Dendritic cell treated with granulocyte-macrophage colony-stimulating factor and Interleukin-4, amounts not matched to agents 40 ng/mL and 50 ng/mL, for 4 days (primary cell): Measurements from ENCODE around the gene HOXB2.

Experiments used
- H3K27ac Mint-ChIP-seq: one replicate; pipeline ENCODE4 v1.8.0; 2022; ENCODE audit warnings: mild to moderate bottlenecking, mixed read lengths
- H3K27me3 Mint-ChIP-seq: one replicate; pipeline ENCODE4 v1.8.0; 2022; ENCODE audit warnings: mild to moderate bottlenecking, mixed read lengths
- H3K36me3 Mint-ChIP-seq: one replicate; pipeline ENCODE4 v1.8.0; 2022; ENCODE audit warnings: low read depth, mixed read lengths
- H3K4me1 Mint-ChIP-seq: one replicate; pipeline ENCODE4 v1.8.0; 2022; ENCODE audit warnings: low read depth, mixed read lengths
- H3K4me3 Mint-ChIP-seq: one replicate; pipeline ENCODE4 v1.8.0; 2022; ENCODE audit warnings: mild to moderate bottlenecking, moderate library complexity, mixed read lengths
- H3K9me3 Mint-ChIP-seq: one replicate; pipeline ENCODE4 v1.8.0; 2022; ENCODE audit warnings: mixed read lengths
- intact Hi-C: fragments of 100-400 bp; cut with micrococcal nuclease; formaldehyde crosslinking; loops from one replicate; pipeline ENCODE4 v1.15.0; 2022

HOXB2 gene

DNA sequence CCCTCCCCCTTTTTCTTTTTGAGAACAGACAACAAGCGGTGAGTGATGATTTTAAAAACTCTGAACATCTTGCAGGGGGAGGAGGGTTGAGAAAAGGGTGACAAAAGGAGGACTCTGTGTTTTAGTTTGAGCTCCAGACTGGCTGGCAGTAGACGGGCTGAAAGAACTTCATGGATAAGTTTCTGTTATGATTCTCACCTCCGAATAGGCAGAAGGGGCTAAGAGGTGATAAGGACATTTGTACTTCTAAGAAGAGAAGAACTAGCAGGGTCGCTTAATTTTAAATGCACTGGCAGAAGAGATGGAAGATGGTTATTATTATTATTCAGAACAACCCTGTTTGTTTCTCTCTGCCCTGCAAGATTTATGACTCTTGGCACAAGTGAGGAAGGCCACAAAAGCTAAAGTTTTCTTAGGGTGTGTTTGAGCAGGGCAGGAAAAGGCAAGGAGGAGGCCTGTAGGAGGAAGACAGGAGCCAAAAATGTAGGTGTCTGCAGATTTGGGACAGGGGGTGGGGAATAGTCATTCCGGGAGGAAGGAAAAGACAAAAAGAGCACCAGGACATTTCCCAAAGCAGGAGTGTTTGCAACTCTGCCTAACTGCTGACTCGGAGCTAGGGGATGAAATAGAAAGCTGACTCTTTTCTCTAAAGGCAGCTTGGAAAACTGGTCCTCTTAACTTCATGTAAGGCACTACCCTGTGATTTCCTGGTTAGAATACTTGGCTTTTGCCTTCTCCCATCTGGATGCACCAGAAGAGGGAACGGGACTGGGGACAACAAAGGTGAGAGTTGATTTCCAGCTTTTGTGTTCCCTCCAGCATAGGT lies 11.9 kb upstream of the HOXB2 start:
- Mint-ChIP-seq H3K4me1 (peaks cover 12% of the 10 kb centered on the region), H3K27me3 (peaks cover 80% of the 10 kb centered on the region), H3K9me3 (no peaks in the 10 kb centered on the region), H3K36me3 (no peaks in the 10 kb centered on the region), H3K27ac (no peak overlapping the region), H3K4me3 (no peak overlapping the region)
- intact Hi-C loops: no loop called here

DNA sequence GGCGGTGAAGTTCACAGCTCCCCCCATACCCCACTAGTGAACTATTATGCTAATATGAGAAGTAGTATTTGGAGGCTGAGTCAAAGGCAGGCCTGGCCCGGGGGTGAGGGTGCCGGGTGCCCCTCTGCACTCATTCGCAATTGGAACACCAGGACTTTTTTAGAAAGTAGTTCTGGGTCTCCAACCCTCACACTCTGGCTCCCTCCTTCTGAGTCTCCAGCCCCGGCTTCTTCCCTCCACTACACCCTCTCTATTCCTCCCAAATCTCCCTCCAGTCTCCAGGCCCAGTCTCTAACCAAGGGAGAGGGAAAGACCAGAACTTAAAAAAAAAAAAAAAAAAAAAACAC lies 11.3 kb upstream of the HOXB2 start:
- intact Hi-C loops: no loop called here
- H3K27me3 Mint-ChIP-seq: peaks cover 77% of the 10 kb centered on the region
- no peak overlapping the region for H3K4me3 Mint-ChIP-seq
- H3K36me3 Mint-ChIP-seq: no peaks in the 10 kb centered on the region
- H3K9me3 Mint-ChIP-seq: no peaks in the 10 kb centered on the region
- peaks cover 9% of the 10 kb centered on the region for H3K4me1 Mint-ChIP-seq
- H3K27ac Mint-ChIP-seq: no peak overlapping the region

DNA sequence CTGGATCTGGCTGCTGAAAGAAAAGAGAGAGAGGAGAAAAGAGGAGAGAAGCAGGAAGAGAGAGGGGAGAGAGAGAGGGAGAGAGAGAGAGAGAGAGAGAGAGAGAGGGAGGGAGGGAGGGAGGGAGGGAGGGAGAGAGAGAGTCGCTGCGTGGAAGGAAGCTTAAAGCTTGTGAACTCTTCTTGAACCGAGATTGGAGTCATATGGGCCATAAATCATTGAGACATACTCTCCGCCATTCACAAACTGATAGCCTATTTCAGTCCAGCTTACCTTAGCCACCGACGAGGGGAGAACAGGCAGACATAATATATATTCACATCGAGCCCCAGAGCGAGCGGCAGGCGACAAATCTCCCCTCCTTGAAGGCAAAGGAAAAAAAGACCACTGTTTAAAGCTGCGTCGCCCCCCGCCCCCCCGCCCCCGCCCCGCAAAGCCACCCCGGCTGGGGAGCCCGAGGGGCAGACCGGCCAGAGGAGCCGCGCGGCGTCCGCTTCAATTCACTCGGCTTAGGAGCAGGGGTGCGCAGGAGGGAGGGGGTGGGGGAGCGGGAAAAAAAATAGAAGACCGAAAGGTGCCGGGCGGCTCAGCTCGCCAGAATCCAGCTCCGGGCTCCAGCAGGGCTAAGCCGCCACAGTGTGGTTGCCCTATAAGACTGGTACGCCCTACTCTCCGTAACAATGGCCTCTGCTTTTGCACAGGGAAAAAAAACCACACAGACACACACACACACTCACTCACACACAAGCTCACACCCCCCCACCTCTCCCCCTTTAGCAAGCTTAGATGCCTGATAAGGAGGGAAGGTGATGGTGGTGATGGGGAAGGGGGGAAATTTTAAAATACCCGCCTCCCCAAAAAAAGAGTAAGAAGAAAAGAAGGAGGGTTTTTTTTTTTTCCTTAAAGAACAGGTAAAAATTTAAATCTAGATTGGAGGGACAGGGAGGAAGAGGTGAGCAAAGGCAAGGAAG lies 10.6 kb upstream of the HOXB2 start:
- intact Hi-C loops: no loop called here
- H3K4me1 Mint-ChIP-seq: peaks cover 6% of the 10 kb centered on the region
- H3K27ac Mint-ChIP-seq: no peak overlapping the region
- no peaks in the 10 kb centered on the region for H3K9me3 Mint-ChIP-seq
- peaks cover 74% of the 10 kb centered on the region for H3K27me3 Mint-ChIP-seq
- no peak overlapping the region for H3K4me3 Mint-ChIP-seq
- no peaks in the 10 kb centered on the region for H3K36me3 Mint-ChIP-seq

DNA sequence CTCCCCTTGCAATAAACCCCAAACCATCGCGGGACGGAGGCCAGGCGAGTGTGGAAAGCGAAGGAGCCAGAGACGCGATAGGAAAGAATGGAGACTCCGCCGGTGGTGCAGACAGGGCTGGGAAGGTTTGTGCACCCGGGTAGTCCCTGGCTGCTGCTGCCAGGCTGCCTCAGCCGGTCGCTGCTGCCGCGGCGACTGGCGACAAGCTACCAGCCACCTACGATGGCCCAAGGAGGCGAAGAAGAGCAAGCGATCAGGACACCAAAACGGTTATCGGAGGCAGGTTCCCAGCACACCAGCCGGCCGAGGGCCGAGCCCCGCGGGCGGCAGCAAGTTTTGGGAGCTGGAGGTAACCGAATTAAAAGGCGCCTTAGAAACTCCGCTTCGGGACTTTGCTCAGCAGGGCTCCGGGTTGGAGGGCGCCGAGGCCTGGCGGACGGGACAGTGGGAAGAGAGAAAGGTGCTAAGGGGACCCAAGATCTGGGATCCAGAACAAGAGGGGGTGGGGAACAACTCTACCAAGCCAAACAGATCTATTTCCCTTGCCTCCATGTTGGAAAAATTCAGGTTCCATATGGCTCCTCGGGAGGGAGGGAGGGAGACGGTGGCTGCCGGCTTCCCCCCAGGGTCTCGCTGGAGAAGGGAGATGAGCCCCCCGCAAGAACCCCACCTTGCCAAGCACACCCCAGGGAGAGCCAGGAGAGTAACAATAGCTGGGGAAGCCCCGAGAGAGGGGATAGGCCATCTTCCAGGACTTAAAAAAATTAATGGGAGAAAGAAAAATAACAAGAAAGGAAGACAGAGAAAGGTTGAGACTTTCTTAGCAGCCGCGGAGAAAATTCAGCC lies 9.7 kb upstream of the HOXB2 start:
- Mint-ChIP-seq H3K27me3 (peaks cover 74% of the 10 kb centered on the region), H3K27ac (no peak overlapping the region)
- intact Hi-C loops: no loop called here

DNA sequence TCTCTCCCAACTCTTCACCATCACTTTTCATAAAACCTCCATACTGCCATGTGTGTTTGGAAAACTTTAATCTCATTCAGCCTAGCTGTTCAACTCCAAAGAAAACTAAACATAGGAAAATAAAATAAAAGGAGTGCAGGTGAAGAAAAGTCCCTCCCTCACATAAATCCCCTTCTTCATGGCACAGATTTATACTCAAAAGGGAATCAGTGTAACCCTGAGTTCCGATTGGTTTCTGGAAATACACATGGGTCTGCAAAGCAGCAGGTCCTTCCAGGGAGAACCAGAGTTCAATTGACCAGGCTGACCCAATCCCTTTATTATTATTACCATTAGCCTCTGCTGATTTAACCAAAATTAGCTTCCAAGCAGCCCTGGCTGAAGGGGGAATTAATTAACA lies 8.9 kb upstream of the HOXB2 start:
- Mint-ChIP-seq H3K9me3 (no peaks in the 10 kb centered on the region), H3K4me3 (no peak overlapping the region), H3K27me3 (peaks cover 69% of the 10 kb centered on the region), H3K36me3 (no peaks in the 10 kb centered on the region), H3K27ac (no peak overlapping the region), H3K4me1 (peaks cover 6% of the 10 kb centered on the region)
- intact Hi-C loops: no loop called here

More for the DNA sequence above, 9.7 kb upstream of the HOXB2 start:
- H3K4me3 Mint-ChIP-seq: no peak overlapping the region
- no peaks in the 10 kb centered on the region for H3K9me3 Mint-ChIP-seq
- no peaks in the 10 kb centered on the region for H3K36me3 Mint-ChIP-seq
- H3K4me1 Mint-ChIP-seq: peaks cover 6% of the 10 kb centered on the region

DNA sequence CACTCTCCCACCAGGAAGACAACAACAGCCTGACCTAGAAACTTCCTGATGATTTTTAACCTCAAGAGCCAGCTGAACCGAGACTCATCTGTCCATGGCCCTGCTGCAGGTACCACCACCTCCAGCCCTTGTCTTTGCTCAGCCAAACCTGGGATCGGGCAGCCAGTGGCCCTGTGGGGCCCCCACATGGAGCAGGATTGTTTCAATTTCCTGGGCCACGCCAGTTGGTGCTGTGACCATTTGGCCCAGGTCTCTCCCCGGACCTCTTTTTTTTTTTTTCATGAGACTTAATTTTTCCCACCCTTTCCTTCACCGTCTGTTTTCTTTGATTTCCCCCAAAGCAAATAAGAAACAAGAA lies 8.3 kb upstream of the HOXB2 start:
- H3K9me3 Mint-ChIP-seq: no peaks in the 10 kb centered on the region
- peaks cover 69% of the 10 kb centered on the region for H3K27me3 Mint-ChIP-seq
- no peak overlapping the region for H3K27ac Mint-ChIP-seq
- peaks cover 6% of the 10 kb centered on the region for H3K4me1 Mint-ChIP-seq
- H3K36me3 Mint-ChIP-seq: no peaks in the 10 kb centered on the region
- no peak overlapping the region for H3K4me3 Mint-ChIP-seq
- intact Hi-C loops: no loop called here

DNA sequence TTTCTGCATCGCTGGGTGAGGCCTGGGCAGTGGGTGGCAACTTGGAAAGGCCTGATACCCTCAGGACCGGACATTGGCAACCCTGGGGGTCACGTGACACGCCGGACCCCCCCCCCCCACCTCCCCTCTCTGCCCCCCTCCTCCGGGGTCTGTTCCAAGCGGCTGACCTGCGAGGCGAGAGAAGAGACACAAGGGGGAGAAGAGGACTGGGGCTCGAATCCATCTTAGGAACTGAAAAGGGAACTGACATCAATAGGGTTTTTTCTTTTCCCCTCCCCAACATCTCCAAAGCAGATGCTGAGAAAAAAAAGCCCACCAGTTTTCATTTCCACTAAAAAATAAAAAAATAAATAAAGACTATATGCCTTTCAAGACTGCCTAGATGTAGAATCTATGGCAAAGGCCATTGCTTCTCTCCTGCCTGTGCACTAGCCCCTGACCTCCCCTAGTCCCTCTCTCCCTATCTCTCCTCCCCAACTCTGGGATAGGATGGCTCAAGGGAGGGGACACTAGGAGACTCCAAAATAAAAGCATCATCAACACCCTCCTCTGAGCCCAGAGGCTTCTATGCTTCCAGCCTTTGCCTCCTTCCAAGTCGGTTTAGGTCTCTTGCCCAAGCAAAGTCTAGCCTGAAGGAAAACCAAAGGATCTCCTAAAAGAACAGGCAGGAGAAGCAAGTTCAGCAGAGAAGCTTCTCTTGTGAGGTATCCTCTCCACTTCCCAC lies 7.7 kb upstream of the HOXB2 start:
- no peak overlapping the region for H3K27ac Mint-ChIP-seq
- peaks cover 11% of the 10 kb centered on the region for H3K4me1 Mint-ChIP-seq
- no peaks in the 10 kb centered on the region for H3K36me3 Mint-ChIP-seq
- no peaks in the 10 kb centered on the region for H3K9me3 Mint-ChIP-seq
- intact Hi-C loops: no loop called here
- H3K27me3 Mint-ChIP-seq: peaks cover 68% of the 10 kb centered on the region
- no peak overlapping the region for H3K4me3 Mint-ChIP-seq

DNA sequence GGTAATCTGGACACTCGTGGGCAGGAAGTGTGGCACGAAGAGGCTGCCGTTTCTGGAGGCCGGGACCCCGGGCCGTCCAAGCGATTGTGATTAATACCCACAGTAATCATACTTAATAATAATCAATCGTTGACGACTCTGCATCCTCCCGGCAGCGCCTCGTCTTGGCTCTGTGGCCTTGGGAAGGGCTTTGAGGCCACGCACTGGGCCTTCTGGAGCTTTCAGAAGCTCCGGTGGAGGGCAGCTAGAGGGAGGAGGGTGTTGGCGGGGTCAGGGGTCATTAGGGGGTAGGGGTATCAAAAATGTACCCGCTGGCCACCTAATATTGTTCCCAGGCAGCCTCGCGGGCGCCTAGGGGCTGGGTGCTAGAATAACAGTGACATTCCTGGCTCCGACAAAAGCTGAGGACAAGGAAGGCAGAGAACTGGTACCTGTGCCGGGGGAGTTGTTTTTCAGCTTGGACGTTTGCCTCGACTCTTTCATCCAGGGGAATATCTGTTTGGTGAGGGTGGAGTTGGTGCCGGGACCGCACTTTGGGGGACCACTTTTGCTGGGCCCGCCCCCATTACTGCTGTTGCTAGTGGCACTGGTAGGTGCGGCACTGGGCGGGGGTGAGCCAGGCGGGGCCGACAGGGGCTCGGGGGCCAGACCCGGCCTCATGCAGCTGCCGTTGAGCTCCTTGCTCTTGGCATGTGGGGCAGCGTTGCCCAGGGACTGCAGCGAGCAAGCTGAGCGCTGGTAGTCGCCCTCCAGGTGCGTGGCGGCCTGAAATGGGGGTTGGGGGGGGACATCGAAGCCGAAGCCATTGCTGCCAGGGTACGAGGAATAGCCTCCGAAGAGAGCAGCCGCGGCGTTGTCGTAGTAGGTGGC lies 6.9 kb upstream of the HOXB2 start:
- Mint-ChIP-seq H3K4me1 (peaks cover 12% of the 10 kb centered on the region), H3K4me3 (no peak overlapping the region), H3K36me3 (no peaks in the 10 kb centered on the region), H3K27ac (no peak overlapping the region), H3K9me3 (no peaks in the 10 kb centered on the region), H3K27me3 (peaks cover 69% of the 10 kb centered on the region)
- intact Hi-C loops: no loop called here

DNA sequence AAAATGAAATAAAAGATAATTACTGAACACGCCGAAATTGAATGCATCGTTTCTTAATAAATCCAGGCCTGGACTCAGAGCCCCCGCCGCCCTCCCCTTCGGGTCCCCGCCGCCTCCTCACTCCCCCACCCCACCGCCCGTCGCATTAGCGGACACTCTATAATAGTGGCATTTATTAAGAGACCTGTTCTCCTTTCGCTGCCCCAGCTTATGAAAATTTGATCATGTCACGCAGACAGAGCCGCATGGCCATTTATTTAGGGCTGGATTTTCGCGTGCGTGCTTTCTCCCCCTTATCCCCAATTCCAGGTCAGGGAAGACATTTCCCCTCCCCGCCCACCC lies 6.3 kb upstream of the HOXB2 start:
- H3K27me3 Mint-ChIP-seq: peaks cover 69% of the 10 kb centered on the region
- H3K27ac Mint-ChIP-seq: no peak overlapping the region
- H3K4me3 Mint-ChIP-seq: no peak overlapping the region
- H3K36me3 Mint-ChIP-seq: no peaks in the 10 kb centered on the region
- peaks cover 17% of the 10 kb centered on the region for H3K4me1 Mint-ChIP-seq
- intact Hi-C loops: no loop called here
- H3K9me3 Mint-ChIP-seq: no peaks in the 10 kb centered on the region

DNA sequence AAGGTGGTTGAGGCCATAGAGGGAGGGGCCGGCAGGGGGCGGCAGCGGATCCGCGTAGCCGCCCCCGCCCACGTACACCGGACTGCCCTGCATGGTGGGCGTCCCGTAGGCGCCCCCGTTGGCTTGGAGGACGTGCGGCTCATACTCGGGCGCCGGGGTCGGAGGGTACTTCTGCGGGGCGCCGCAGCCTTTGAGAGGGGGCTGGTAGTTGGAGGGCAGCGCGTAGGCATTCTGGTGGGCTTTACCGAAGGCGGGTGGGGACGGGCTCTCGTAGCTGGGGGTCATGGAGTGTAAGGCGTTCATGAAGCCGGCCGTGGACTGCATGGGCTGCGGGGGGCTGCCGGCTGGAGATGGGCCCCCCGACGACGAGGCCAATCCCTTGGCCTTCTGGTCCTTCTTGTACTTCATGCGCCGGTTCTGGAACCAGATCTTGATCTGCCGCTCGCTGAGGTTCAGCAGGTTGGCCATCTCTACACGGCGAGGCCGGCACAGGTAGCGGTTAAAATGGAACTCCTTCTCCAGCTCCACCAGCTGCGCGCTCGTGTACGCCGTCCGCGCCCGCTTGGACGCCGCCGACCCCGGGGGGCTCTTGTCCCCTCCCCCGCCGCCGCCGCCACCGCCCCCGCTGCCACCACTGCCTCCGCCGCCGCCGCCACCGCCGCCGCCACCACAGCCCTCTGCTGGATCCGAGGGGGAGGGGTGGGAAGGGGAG lies 5.7 kb upstream of the HOXB2 start:
- H3K27me3 Mint-ChIP-seq: peaks cover 69% of the 10 kb centered on the region
- H3K9me3 Mint-ChIP-seq: no peaks in the 10 kb centered on the region
- no peaks in the 10 kb centered on the region for H3K36me3 Mint-ChIP-seq
- H3K27ac Mint-ChIP-seq: no peak overlapping the region
- H3K4me1 Mint-ChIP-seq: peaks cover 22% of the 10 kb centered on the region
- H3K4me3 Mint-ChIP-seq: no peak overlapping the region
- intact Hi-C loops: no loop called here

DNA sequence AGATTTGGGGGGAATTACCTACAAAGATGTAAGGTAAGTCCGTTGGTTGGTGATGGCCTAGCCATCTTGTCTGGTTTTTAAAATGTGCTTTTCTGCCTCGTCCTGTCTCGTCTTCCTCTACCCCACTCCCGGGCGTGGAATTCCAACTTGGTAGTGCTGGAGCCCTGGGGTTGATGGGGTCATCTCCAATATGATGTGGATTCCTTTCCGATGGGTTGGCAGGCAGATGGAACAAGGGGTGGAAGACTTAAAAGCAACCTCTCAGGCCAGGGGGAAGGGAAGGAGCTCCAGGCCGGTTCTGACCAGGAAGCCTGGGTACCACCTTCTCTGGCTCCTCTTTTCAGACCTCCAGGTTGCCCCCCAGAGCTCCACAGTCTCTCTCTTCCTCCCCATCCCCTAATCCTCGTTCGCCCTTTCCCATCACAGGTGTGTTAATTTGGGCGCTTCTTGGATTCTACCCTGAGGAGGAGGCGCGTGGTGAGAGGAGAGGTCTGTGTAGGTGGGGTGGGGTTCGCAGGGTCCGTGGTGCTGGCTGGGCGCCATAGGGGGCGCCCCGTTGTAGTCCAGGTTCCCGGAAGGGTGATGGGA lies 5.1 kb upstream of the HOXB2 start:
- H3K9me3 Mint-ChIP-seq: no peaks in the 10 kb centered on the region
- no peaks in the 10 kb centered on the region for H3K36me3 Mint-ChIP-seq
- intact Hi-C loops: loop anchor here (10.0 kb wide), 1 partner anchor 55 kb away; no protein-coding TSS in a partner anchor
- H3K4me1 Mint-ChIP-seq: peaks cover 23% of the 10 kb centered on the region
- H3K27me3 Mint-ChIP-seq: peaks cover 71% of the 10 kb centered on the region
- H3K4me3 Mint-ChIP-seq: no peak overlapping the region
- H3K27ac Mint-ChIP-seq: no peak overlapping the region

DNA sequence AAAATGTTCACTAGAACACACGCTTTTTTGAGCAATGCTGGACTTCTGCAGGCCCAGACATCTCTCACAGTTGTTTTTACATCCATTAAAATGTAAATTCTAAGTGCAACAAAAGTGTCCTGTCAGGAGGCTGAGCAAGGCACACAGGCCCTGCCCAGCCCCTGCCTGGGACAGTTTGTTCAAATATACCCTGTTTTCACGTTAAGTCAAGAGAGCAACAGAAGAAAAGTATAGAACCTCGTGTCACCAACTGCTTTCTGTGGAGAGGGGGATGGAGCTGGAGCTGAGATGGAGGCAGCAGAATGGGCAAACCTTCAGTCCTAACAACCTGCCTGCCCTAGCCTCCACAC lies 4.3 kb upstream of the HOXB2 start:
- H3K27me3 Mint-ChIP-seq: peaks cover 71% of the 10 kb centered on the region
- peaks cover under 1% of the 10 kb centered on the region for H3K36me3 Mint-ChIP-seq
- no peaks in the 10 kb centered on the region for H3K9me3 Mint-ChIP-seq
- intact Hi-C loops: loop anchor here (10.0 kb wide), 1 partner anchor 54 kb away; no protein-coding TSS in a partner anchor
- H3K4me1 Mint-ChIP-seq: peaks cover 29% of the 10 kb centered on the region
- no peak overlapping the region for H3K27ac Mint-ChIP-seq
- no peak overlapping the region for H3K4me3 Mint-ChIP-seq
